NCI-H1048 (cell line): ENCODE measurements around the gene GALNS.

Experiments used
- DNase-seq: peaks from one replicate; lab custom pipeline; 2025; lab: John Stamatoyannopoulos, UW

Gene GALNS

GRCh38 chr16:88816736-88817535 is 39.8 kb downstream of the GALNS start:
- DNase-seq, result no peak

GRCh38 chr16:88815901-88816589 is 40.7 kb downstream of the GALNS start:
- DNase-seq, result no peak

DNA sequence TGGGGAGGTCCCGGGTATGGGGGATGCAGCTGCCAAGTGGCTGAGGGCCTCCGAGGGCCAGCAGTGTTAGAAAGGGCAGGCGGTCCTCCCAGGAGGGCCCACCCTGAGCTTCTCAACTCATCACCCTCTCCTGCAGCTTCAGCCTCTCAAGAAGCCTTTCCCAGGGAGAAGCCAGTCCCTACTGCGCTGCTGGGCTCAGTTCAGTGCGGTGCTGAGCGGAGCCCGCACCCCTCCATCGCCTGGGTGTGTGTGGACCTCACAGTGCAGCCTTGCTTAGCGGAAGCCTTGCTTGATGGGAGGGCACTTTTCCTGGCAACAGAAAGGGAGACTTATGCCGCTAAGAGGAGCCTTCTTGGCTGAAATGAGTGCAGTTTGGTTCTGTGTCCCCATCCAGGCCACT is 41.5 kb downstream of the GALNS start:
- DNase-seq, result no peak

DNA sequence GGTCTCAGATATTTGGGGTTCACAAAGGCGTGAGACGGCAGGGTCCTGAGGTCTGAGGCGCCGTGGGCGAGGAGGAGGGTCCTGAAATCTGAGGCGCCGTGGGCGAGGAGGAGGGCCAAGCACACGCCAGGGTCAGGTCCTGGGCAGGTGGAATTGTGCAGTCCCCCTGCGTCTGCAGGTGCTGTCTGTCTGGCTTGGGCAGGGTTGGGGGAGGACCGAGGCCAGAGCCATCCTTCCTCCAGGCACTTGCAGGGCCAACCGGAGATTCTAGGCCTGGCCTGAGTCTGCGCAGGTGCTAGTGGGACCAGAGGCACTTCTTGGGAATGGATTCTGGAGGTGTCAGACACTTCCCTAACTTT is 42.6 kb downstream of the GALNS start:
- DNase-seq, result no peak

GRCh38 chr16:88813269-88814143 is 43.2 kb downstream of the GALNS start:
- no peak for DNase-seq

- no peak for DNase-seq
Measured at GRCh38 chr16:88812513-88813268, 44.1 kb downstream of the GALNS start.

DNA sequence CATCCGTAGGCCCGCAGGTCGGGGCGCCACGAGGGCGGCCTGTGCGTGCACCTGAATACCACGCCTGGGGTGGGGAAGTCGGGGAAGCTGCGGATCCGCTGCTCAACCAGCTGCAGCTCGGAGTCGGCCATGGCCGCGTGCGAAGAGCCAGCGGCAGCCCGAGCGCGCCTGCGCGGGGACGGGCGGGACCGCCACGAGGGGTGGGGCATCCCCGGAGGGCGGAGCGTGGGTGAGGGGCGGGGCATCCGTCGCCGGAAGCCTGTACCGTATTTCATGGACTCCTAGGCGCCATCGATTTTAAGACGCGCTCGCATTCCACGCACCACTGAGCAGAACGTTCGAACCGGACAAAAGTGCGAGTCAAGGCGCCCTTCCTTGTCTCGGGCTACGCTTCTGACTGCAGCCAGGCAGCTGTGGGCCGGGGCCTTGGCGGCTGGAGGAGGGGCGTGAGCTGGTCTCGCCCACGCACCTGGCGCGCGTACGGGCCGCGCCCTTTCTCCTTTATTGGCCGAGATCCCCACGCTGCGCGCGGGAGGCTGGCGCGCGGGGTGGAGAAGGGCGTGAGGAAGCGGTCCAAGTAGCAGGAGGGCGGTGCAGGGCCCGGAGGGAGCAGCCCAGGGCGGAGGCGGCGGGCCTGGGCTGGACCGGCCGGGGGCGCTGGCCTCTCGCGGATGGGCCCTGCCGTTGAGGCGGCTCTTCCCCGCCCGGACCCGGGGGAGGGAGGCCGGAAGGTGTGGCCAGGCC is 44.8 kb downstream of the GALNS start, which contains the start of gene APRT:
Gene APRT (minus strand): TSS at position 160 of the 744 bp plus-strand sequence. CDS start 29 bp downstream, at position 131.
- DNase-seq, result peak; percentile 43

DNA sequence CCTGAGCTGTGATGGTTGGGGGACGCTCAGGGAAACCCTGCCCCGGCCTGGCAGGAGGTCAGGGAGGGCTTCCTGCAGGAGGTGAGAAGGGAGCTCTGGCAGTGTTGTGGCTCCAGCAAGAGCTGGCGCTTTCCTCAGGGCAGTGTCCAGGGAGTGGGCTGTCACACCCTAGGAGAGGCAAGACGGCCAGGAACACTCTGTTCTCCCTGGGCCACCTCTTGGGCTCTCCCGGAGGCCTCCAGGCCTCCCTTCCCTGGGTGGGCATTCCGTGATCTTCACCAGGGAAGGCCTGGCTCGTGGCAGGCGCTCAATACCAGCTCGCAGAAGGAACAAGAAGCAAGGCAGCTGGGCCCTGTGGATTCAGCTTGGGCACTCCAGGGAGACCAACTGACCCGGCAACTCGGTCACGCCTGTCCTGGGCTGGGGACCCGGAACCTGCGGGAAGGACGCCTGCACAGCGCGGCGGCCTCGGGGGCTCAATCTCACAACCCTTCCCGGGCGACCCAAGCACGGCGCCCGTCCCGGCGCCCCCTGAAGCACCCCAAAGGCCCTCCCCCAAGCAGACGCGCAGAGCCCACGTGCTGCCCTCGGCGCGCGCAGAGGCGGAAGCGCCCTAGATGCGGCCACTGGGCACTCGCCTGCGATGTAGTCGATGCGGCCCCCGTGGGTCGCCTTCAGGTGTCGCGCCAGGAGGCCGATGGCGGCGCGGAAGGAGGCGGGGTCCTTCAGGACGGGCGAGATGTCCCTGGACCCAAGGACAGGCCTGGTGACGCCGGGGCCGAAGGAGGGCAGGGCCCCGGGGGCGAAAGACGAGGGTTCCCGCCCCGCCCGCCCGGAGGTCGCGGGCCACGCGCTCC is 45.6 kb downstream of the GALNS start:
- DNase-seq, result peak; percentile 57

DNA sequence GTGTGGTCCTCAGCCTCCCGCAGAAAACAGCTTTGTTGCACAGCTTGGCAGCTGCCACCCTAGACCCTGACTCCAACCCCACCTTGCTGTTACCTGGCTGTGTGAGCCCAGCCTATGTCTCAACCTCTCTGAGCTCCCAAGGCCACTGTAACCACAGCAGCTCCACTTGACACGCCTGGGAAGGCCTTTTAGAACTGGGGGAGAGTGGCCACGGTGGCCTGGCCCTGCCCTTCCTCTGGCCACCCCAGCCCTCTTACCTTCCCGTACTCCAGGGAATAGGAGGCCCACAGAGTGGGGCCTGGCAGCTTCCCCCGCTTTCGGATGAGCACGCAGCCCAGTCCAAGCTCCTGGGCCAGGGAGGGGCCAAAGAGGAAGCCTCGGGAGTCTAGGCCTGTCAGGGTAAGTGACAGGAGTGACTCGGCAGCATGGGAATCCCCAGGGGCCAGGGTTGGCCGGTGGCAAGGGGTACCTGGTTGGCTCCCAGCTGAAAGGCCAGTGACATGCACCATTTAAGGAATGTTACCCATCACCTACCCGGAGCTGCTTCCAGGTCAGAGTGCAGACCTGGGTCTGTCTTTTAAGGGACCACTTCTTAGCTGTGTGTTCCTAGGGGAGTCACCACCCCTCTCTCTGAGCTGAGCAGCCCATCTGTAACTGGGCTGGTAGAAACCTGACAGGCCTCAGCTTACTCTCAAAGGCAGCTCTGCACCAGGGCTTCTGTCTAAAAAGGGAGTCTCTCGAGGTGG is 46.4 kb downstream of the GALNS start:
- no peak for DNase-seq

GRCh38 chr16:88809676-88810165 is 47.0 kb downstream of the GALNS start:
- no peak for DNase-seq

DNA sequence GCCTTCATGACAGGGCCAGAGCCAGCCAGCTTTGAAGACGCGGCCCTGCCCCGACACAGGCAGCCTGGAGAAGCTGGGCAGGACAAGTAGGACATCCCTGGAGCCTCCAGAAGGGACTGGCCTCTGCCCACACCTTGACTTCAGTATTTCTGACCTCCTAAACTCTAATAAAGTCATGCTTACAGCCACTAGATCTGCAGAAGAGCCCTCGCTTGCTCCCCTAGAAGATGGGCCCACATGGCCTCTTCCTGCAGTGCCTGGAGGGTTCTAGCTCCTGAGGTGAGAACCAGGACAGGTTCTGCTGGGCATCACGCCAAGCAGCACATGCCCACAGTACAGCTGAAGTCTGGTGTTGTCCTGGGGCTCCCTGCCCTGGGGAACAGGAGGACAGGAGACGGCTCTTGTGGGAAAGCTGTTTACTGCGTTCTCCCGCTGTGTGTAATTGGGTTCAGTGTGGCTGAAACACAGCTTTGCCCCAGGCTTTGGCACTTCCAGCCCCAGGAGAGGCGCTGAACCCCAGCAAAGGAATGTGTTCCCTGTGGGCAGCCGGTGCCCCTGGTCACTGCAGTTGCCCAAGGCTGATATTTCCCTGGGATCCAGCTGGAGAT is 47.6 kb downstream of the GALNS start:
- no peak for DNase-seq

GRCh38 chr16:88807626-88808453 is 48.9 kb downstream of the GALNS start:
- DNase-seq, result no peak

GRCh38 chr16:88807142-88807625 is 49.6 kb downstream of the GALNS start:
- DNase-seq, result no peak

GRCh38 chr16:88806491-88807111 is 50.1 kb downstream of the GALNS start:
- no peak for DNase-seq

DNA sequence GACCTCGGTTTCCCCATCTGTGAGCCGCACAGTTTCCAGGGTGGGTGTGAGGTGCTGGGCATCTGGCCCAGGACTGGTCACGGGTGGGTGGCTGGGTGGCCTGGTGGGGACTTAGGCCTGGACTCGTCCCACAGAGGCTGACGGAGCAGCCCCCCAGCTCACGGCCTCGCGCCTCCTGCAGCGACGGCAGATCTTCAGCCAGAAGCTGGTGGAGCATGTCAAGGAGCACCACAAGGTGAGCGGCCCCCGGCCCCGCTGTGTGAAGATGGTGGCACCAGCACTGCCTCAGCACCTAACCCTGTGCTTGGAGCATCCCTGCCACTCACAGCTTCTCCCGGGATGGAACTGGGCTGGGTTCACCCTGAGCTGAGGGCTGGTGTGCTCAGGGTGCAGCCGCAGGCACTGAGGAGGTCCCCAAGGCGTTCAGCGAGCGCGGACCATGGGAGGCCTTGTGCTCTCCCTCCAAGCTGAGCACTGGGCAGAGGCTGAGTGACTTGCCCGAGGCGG is 50.8 kb downstream of the GALNS start:
- DNase-seq, result no peak

DNA sequence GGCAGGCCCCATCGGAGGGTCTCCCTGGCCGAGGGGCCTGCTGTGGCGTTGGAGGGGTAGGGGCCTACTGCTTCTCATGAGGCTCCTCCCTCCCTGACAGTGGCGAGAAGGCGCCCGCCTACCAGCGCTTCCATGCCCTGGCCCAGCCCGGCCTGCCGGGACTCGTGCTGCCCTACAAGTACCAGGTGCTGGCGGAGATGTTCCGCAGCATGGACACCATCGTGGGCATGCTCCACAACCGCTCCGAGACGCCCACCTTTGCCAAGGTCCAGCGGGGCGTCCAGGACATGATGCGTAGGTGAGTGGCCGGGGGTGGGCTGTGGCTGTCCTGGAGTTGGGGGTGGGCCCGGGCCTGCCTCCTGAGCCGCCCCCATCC is 51.4 kb downstream of the GALNS start:
- no peak for DNase-seq
